CD4-positive, alpha-beta memory T cell (primary cell): ENCODE results near the gene SERPINA4. TPM values are rescaled to one million over a fixed set of nuclear protein-coding genes. Genes with fewer than 3 reads are reported as not detected.
"Not testable (repeated sequence)": the region's sequence is repeated elsewhere in the genome, so short reads cannot be mapped to it uniquely, and the experiment has no call there.

Experiments used
- CTCF ChIA-PET: fragments of 350-600 bp; sonication (Branson Sonifier 250); formaldehyde crosslinking; loops from one replicate; lab custom pipeline; 2021; ENCODE audit warnings: inconsistent platforms; ENCODE audit not compliant: partially characterized antibody; lab: Charles Lee
- POLR2A ChIA-PET: fragments of 350-600 bp; sonication (Branson Sonifier 250); formaldehyde crosslinking; loops from one replicate; lab custom pipeline; 2021; ENCODE audit not compliant: partially characterized antibody; lab: Charles Lee
- DNase-seq, 5 donors: peaks; one replicate each; pipeline versions ENCODE4 v3.0.0 to v3.0.0-alpha.2; 2020 to 2022; ENCODE audit warnings: mixed read lengths in 1 of 5
- H3K27ac ChIP-seq: one replicate; pipeline ENCODE4 v1.7.0; 2013; ENCODE audit warnings: low read depth, low read length
- H3K27me3 ChIP-seq: 2 replicates; pipeline ENCODE4 v1.7.0; 2013; ENCODE audit warnings: mild to moderate bottlenecking, low read length, moderate library complexity; ENCODE audit not compliant: insufficient read depth
- H3K36me3 ChIP-seq: 2 replicates; pipeline ENCODE4 v1.7.0; 2013; ENCODE audit warnings: mild to moderate bottlenecking, low read length, moderate library complexity; ENCODE audit not compliant: insufficient read depth
- H3K4me1 ChIP-seq: 2 replicates; pipeline ENCODE4 v1.7.0; 2013; ENCODE audit warnings: mild to moderate bottlenecking, low read length, moderate library complexity; ENCODE audit not compliant: insufficient read depth
- H3K4me3 ChIP-seq, 2 donors: one replicate each; pipeline ENCODE4 v1.7.0; 2013; ENCODE audit warnings: low read length in 2 of 2, mild to moderate bottlenecking in 1 of 2
- H3K9me3 ChIP-seq, 2 donors: one replicate each; pipeline ENCODE4 v1.7.0; 2013; ENCODE audit warnings: low read length in 2 of 2, control low read depth in 1 of 2; ENCODE audit not compliant: control insufficient read depth in 1 of 2
- H3K27ac Mint-ChIP-seq, 7 donors: one replicate each; pipeline ENCODE4 v1.8.0; 2020 to 2021; ENCODE audit warnings: mixed read lengths in 7 of 7, mild to moderate bottlenecking in 6 of 7, inconsistent platforms in 3 of 7, moderate library complexity in 3 of 7
- H3K27me3 Mint-ChIP-seq, 2 donors: one replicate each; pipeline ENCODE4 v1.8.0; 2020 to 2021; ENCODE audit warnings: mixed read lengths in 2 of 2
- H3K36me3 Mint-ChIP-seq, 2 donors: one replicate each; pipeline ENCODE4 v1.8.0; 2020 to 2021; ENCODE audit warnings: mixed read lengths in 2 of 2, inconsistent platforms in 1 of 2, mild to moderate bottlenecking in 1 of 2
- H3K4me1 Mint-ChIP-seq, 4 donors: one replicate each; pipeline ENCODE4 v1.8.0; 2020 to 2021; ENCODE audit warnings: mixed read lengths in 4 of 4, mild to moderate bottlenecking in 1 of 4
- H3K4me3 Mint-ChIP-seq, 8 donors: one replicate each; pipeline ENCODE4 v1.8.0; 2020 to 2021; ENCODE audit warnings: mixed read lengths in 8 of 8, mild to moderate bottlenecking in 7 of 8, moderate library complexity in 6 of 8, inconsistent platforms in 3 of 8
- H3K9me3 Mint-ChIP-seq, 8 donors: one replicate each; pipeline ENCODE4 v1.8.0; 2020 to 2021; ENCODE audit warnings: mixed read lengths in 8 of 8, mild to moderate bottlenecking in 5 of 8, inconsistent platforms in 3 of 8, moderate library complexity in 1 of 8
- intact Hi-C: fragments of 100-400 bp; cut with micrococcal nuclease; formaldehyde crosslinking; loops from one replicate; pipeline ENCODE4 v1.15.1; 2023
- polyA plus RNA-seq, 2 donors: library from polyadenylated mRNA; unstranded; fragments of 300-500 nt; fragmentation: Illumina TruSeq; gene quantifications; one replicate each; pipeline ENCODE4 v1.2.3, GENCODE V29; 2021
- total RNA-seq, 2 experiments: library from RNA; stranded (reverse); gene quantifications; one replicate each; pipeline ENCODE4 v1.2.3, GENCODE V29; 2021

Gene SERPINA4
- total and polyA plus RNA-seq, 4 experiments from 2014 or later, result not detected

- Histone ChIP-seq H3K27ac (no peak overlapping the region), H3K36me3 (no peaks in the 10 kb centered on the region), H3K27me3 (no peaks in the 10 kb centered on the region), H3K9me3 (no peaks in the 10 kb centered on the region), H3K4me1 (no peaks in the 10 kb centered on the region), H3K4me3 (no peak overlapping the region)
- CTCF ChIA-PET, result no interaction called here
- Mint-ChIP-seq H3K36me3 (no peaks in the 10 kb centered on the region), H3K27me3 (peaks cover 0 to 6% of the 10 kb centered on the region in 2 donors), H3K27ac (peak overlapping the region in 1 of 7 donors; percentile 4), H3K4me1 (no peaks in the 10 kb centered on the region), H3K4me3 (no peak overlapping the region), H3K9me3 (no peaks in the 10 kb centered on the region)
- POLR2A ChIA-PET, result no interaction called here
- intact Hi-C loops, result no loop called here
- no peak for DNase-seq
Observed at GRCh38 chr14:94598816-94599655, 37.8 kb downstream of the SERPINA4 start.

- no peaks in the 10 kb centered on the region for H3K36me3 ChIP-seq
- no peak for DNase-seq
- H3K27me3 ChIP-seq, result no peaks in the 10 kb centered on the region
- Mint-ChIP-seq H3K9me3 (no peaks in the 10 kb centered on the region), H3K4me3 (no peak overlapping the region), H3K4me1 (no peaks in the 10 kb centered on the region), H3K27me3 (peaks cover 0 to 4% of the 10 kb centered on the region in 2 donors), H3K36me3 (no peaks in the 10 kb centered on the region), H3K27ac (peak overlapping the region in 1 of 7 donors; percentile 4)
- no peaks in the 10 kb centered on the region for H3K9me3 ChIP-seq
- H3K4me1 ChIP-seq, result no peaks in the 10 kb centered on the region
- CTCF ChIA-PET, result no interaction called here
- H3K27ac ChIP-seq, result no peak overlapping the region
- POLR2A ChIA-PET, result no interaction called here
- intact Hi-C loops, result no loop called here
- H3K4me3 ChIP-seq, result no peak overlapping the region
Observed at GRCh38 chr14:94599656-94600004, 38.4 kb downstream of the SERPINA4 start.

GRCh38 chr14:94600148-94600545 is 38.9 kb downstream of the SERPINA4 start:
- H3K4me3 ChIP-seq, result no peak overlapping the region
- H3K9me3 ChIP-seq, result no peaks in the 10 kb centered on the region
- CTCF ChIA-PET, result no interaction called here
- H3K27me3 Mint-ChIP-seq, result peaks cover 0 to 3% of the 10 kb centered on the region in 2 donors
- H3K4me1 Mint-ChIP-seq, result no peaks in the 10 kb centered on the region
- POLR2A ChIA-PET, result no interaction called here
- H3K36me3 Mint-ChIP-seq, result no peaks in the 10 kb centered on the region
- H3K27ac Mint-ChIP-seq, result no peak overlapping the region
- no peaks in the 10 kb centered on the region for H3K36me3 ChIP-seq
- H3K4me3 Mint-ChIP-seq, result no peak overlapping the region
- H3K9me3 Mint-ChIP-seq, result no peaks in the 10 kb centered on the region
- DNase-seq, result no peak
- no peaks in the 10 kb centered on the region for H3K4me1 ChIP-seq
- intact Hi-C loops, result no loop called here
- H3K27me3 ChIP-seq, result no peaks in the 10 kb centered on the region
- H3K27ac ChIP-seq, result no peak overlapping the region

GRCh38 chr14:94601884-94602391 is 40.7 kb downstream of the SERPINA4 start:
- H3K27ac Mint-ChIP-seq, result no peak overlapping the region
- Histone ChIP-seq H3K27ac (no peak overlapping the region), H3K27me3 (no peaks in the 10 kb centered on the region), H3K4me1 (no peaks in the 10 kb centered on the region), H3K36me3 (no peaks in the 10 kb centered on the region), H3K4me3 (no peak overlapping the region), H3K9me3 (no peaks in the 10 kb centered on the region)
- H3K9me3 Mint-ChIP-seq, result peaks cover 0 to 3% (median 0%) of the 10 kb centered on the region in 8 donors
- no peaks in the 10 kb centered on the region for H3K36me3 Mint-ChIP-seq
- no peak overlapping the region for H3K4me3 Mint-ChIP-seq
- DNase-seq, result no peak
- peaks cover 4 to 6% of the 10 kb centered on the region in 2 donors for H3K27me3 Mint-ChIP-seq
- intact Hi-C loops, result no loop called here
- ChIA-PET POLR2A (no interaction called here), CTCF (no interaction called here)
- no peaks in the 10 kb centered on the region for H3K4me1 Mint-ChIP-seq

GRCh38 chr14:94602722-94603121 is 41.5 kb downstream of the SERPINA4 start:
- H3K36me3 ChIP-seq, result no peaks in the 10 kb centered on the region
- H3K27me3 ChIP-seq, result no peaks in the 10 kb centered on the region
- no peaks in the 10 kb centered on the region for H3K4me1 ChIP-seq
- intact Hi-C loops, result no loop called here
- no peak for DNase-seq
- H3K36me3 Mint-ChIP-seq, result no peaks in the 10 kb centered on the region
- no peak overlapping the region for H3K4me3 ChIP-seq
- ChIA-PET POLR2A (no interaction called here), CTCF (no interaction called here)
- H3K4me3 Mint-ChIP-seq, result no peak overlapping the region
- no peak overlapping the region for H3K27ac Mint-ChIP-seq
- H3K9me3 Mint-ChIP-seq, result peaks cover 0 to 7% (median 0%) of the 10 kb centered on the region in 8 donors
- no peaks in the 10 kb centered on the region for H3K4me1 Mint-ChIP-seq
- no peaks in the 10 kb centered on the region for H3K9me3 ChIP-seq
- H3K27me3 Mint-ChIP-seq, result peaks cover 5 to 6% of the 10 kb centered on the region in 2 donors
- no peak overlapping the region for H3K27ac ChIP-seq

GRCh38 chr14:94605361-94605760 is 44.1 kb downstream of the SERPINA4 start:
- no peak for DNase-seq
- Histone ChIP-seq H3K36me3 (no peaks in the 10 kb centered on the region), H3K27me3 (no peaks in the 10 kb centered on the region), H3K27ac (no peak overlapping the region), H3K4me1 (no peaks in the 10 kb centered on the region), H3K9me3 (no peaks in the 10 kb centered on the region), H3K4me3 (no peak overlapping the region)
- intact Hi-C loops, result no loop called here
- Mint-ChIP-seq H3K27me3 (peaks cover 5 to 6% of the 10 kb centered on the region in 2 donors), H3K4me3 (no peak overlapping the region), H3K36me3 (no peaks in the 10 kb centered on the region), H3K9me3 (peaks cover 0 to 19% (median 3%) of the 10 kb centered on the region in 8 donors), H3K4me1 (no peaks in the 10 kb centered on the region), H3K27ac (no peak overlapping the region)
- ChIA-PET CTCF (no interaction called here), POLR2A (no interaction called here)

- H3K4me3 ChIP-seq, H3K4me1 ChIP-seq, H3K27ac Mint-ChIP-seq, H3K4me3 Mint-ChIP-seq, POLR2A ChIA-PET, H3K36me3 Mint-ChIP-seq, H3K36me3 ChIP-seq, DNase-seq, H3K9me3 ChIP-seq, H3K4me1 Mint-ChIP-seq, H3K27ac ChIP-seq, H3K27me3 Mint-ChIP-seq, CTCF ChIA-PET, H3K27me3 ChIP-seq, intact Hi-C loops: not testable (repeated sequence)
- H3K9me3 Mint-ChIP-seq, result peaks cover 0 to 19% (median 3%) of the 10 kb centered on the region in 8 donors
Observed at GRCh38 chr14:94608966-94609365, 47.7 kb downstream of the SERPINA4 start.
